Mesenchymal stem cell (in vitro differentiated cells and primary cell): ENCODE results near the gene NPPC.

ENCODE experiments used
- DNase-seq: peaks from one replicate; pipeline ENCODE4 v3.0.0-alpha.2; 2013
- H2AFZ ChIP-seq: one replicate; pipeline ENCODE4 v1.6.1; 2013; ENCODE audit warnings: low read depth, mild to moderate bottlenecking, control low read depth, inconsistent platforms, low read length, moderate library complexity
- H2AK5ac ChIP-seq: 2 replicates; pipeline ENCODE4 v1.6.1; 2013; ENCODE audit warnings: low read length, moderate library complexity, mild to moderate bottlenecking, inconsistent platforms; ENCODE audit not compliant: severe bottlenecking
- H2BK120ac ChIP-seq: one replicate; pipeline ENCODE4 v1.6.1; 2013; ENCODE audit warnings: low read depth, mild to moderate bottlenecking, inconsistent platforms, low read length, moderate library complexity
- H2BK12ac ChIP-seq, 2 experiments: one replicate each; pipeline ENCODE4 v1.6.1; 2013; ENCODE audit warnings: inconsistent platforms in 2 of 2, low read length in 2 of 2, mild to moderate bottlenecking in 2 of 2, moderate library complexity in 2 of 2, control low read depth in 1 of 2
- H2BK15ac ChIP-seq: one replicate; pipeline ENCODE4 v1.6.1; 2013; ENCODE audit warnings: mild to moderate bottlenecking, low read depth, inconsistent platforms; ENCODE audit not compliant: poor library complexity, severe bottlenecking
- H2BK5ac ChIP-seq: 2 replicates; pipeline ENCODE4 v1.6.1; 2013; ENCODE audit warnings: low read depth, mild to moderate bottlenecking, low read length, control low read depth, inconsistent platforms; ENCODE audit not compliant: poor library complexity, severe bottlenecking
- H3K14ac ChIP-seq, 2 experiments: one replicate each; pipeline ENCODE4 v1.6.1; 2013; ENCODE audit warnings: inconsistent platforms in 2 of 2, low read length in 2 of 2, control low read depth in 1 of 2, mild to moderate bottlenecking in 1 of 2, moderate library complexity in 1 of 2
- H3K18ac ChIP-seq, 2 experiments: one replicate each; pipeline ENCODE4 v1.6.1; 2013; ENCODE audit warnings: inconsistent platforms in 2 of 2, low read length in 2 of 2, control low read depth in 1 of 2, low read depth in 1 of 2, mild to moderate bottlenecking in 1 of 2
- H3K23ac ChIP-seq, 2 experiments: one replicate each; pipeline ENCODE4 v1.6.1; 2013; ENCODE audit warnings: inconsistent platforms in 2 of 2, low read length in 2 of 2, mild to moderate bottlenecking in 2 of 2, moderate library complexity in 2 of 2, control low read depth in 1 of 2
- H3K27ac ChIP-seq: 2 replicates; pipeline ENCODE4 v1.5.1; 2013; ENCODE audit warnings: mild to moderate bottlenecking, moderate library complexity, low read length, control low read depth, inconsistent platforms; ENCODE audit not compliant: poor library complexity, severe bottlenecking
- H3K27me3 ChIP-seq, 2 experiments: 2 replicates each; pipeline versions ENCODE4 v1.6.1 to v1.7.0; 2013; ENCODE audit warnings: low read length in 2 of 2, mild to moderate bottlenecking in 2 of 2, moderate library complexity in 2 of 2, control low read depth in 1 of 2, inconsistent platforms in 1 of 2; ENCODE audit not compliant: control insufficient read depth in 1 of 2, insufficient read depth in 1 of 2
- H3K36me3 ChIP-seq, 2 experiments: 2 replicates each; pipeline versions ENCODE4 v1.6.1 to v1.7.0; 2013; ENCODE audit warnings: low read length in 2 of 2, control low read depth in 1 of 2, inconsistent platforms in 1 of 2, low read depth in 1 of 2, mild to moderate bottlenecking in 1 of 2; ENCODE audit not compliant: insufficient read depth in 2 of 2, control insufficient read depth in 1 of 2
- H3K4ac ChIP-seq, 2 experiments: one replicate each; pipeline ENCODE4 v1.6.1; 2013; ENCODE audit warnings: inconsistent platforms in 2 of 2, low read length in 2 of 2, mild to moderate bottlenecking in 2 of 2, moderate library complexity in 2 of 2, control low read depth in 1 of 2, low read depth in 1 of 2
- H3K4me1 ChIP-seq: 2 replicates; pipeline ENCODE4 v1.6.1; 2013; ENCODE audit warnings: low read depth, low read length, control low read depth; ENCODE audit not compliant: control insufficient read depth, insufficient read depth
- H3K4me2 ChIP-seq: 2 replicates; pipeline ENCODE4 v1.6.1; 2013; ENCODE audit warnings: low read length, mild to moderate bottlenecking, inconsistent platforms; ENCODE audit not compliant: poor library complexity, severe bottlenecking
- H3K4me3 ChIP-seq, 2 experiments: 2 replicates each; pipeline versions ENCODE4 v1.5.1 to v1.7.0; 2013; ENCODE audit warnings: low read length in 2 of 2, mild to moderate bottlenecking in 2 of 2, control low read depth in 1 of 2, low read depth in 1 of 2; ENCODE audit not compliant: insufficient read depth in 1 of 2
- H3K79me1 ChIP-seq: replicated peaks from 2 replicates; pipeline ENCODE4 v1.6.1; 2013; ENCODE audit warnings: mild to moderate bottlenecking, control low read depth, low read length, inconsistent platforms; ENCODE audit not compliant: poor library complexity, severe bottlenecking
- H3K9ac ChIP-seq: 2 replicates; pipeline ENCODE4 v1.7.0; 2013; ENCODE audit warnings: mild to moderate bottlenecking, low read length, moderate library complexity
- H3K9me3 ChIP-seq: 2 replicates; pipeline ENCODE4 v1.7.0; 2013; ENCODE audit warnings: mild to moderate bottlenecking, low read length; ENCODE audit not compliant: control insufficient read depth
- H4K8ac ChIP-seq: one replicate; pipeline ENCODE4 v1.6.1; 2013; ENCODE audit warnings: inconsistent platforms, mild to moderate bottlenecking, low read length, moderate library complexity
- H4K91ac ChIP-seq: one replicate; pipeline ENCODE4 v1.6.1; 2013; ENCODE audit warnings: mild to moderate bottlenecking, low read length, inconsistent platforms
- WGBS: methylation state at CpG from one replicate; pipeline ENCODE4 v1.1.7; 2013; ENCODE audit warnings: mixed read lengths; 5-methylcytosine and 5-hydroxymethylcytosine counted together

The NPPC gene

GRCh38 chr2:231920366-231920765 lies 5.8 kb downstream of the NPPC start:
- DNase-seq: no peak
- no peak overlapping the region for H3K4me2 ChIP-seq
- H3K27ac ChIP-seq: no peak overlapping the region
- no peaks in the 10 kb centered on the region for H3K79me1 ChIP-seq
- no peak overlapping the region for H3K9ac ChIP-seq
- no peak overlapping the region for H3K14ac ChIP-seq
- H4K8ac ChIP-seq: no peak overlapping the region
- H2BK120ac ChIP-seq: no peak overlapping the region
- no peak overlapping the region for H3K18ac ChIP-seq
- WGBS: 88% methylated on average over 2 of the region's 3 CpGs
- no peak overlapping the region for H2BK15ac ChIP-seq
- H2BK12ac ChIP-seq: no peak overlapping the region
- no peaks in the 10 kb centered on the region for H3K9me3 ChIP-seq
- peaks cover 56 to 90% of the 10 kb centered on the region in 2 experiments for H3K27me3 ChIP-seq
- no peak overlapping the region for H3K4me3 ChIP-seq
- H3K23ac ChIP-seq: no peak overlapping the region
- no peak overlapping the region for H2AFZ ChIP-seq
- no peak overlapping the region for H3K4ac ChIP-seq
- no peak overlapping the region for H2BK5ac ChIP-seq
- no peaks in the 10 kb centered on the region for H3K36me3 ChIP-seq
- no peak overlapping the region for H4K91ac ChIP-seq
- H3K4me1 ChIP-seq: peaks cover 7% of the 10 kb centered on the region
- no peak overlapping the region for H2AK5ac ChIP-seq

- Histone ChIP-seq H3K4me3 (no peak overlapping the region), H2BK12ac (no peak overlapping the region), H3K36me3 (no peaks in the 10 kb centered on the region), H4K91ac (no peak overlapping the region), H3K9me3 (no peaks in the 10 kb centered on the region), H2BK120ac (no peak overlapping the region), H2AK5ac (no peak overlapping the region), H2AFZ (no peak overlapping the region), H3K18ac (no peak overlapping the region), H2BK5ac (no peak overlapping the region), H3K27me3 (peaks cover 51 to 86% of the 10 kb centered on the region in 2 experiments), H3K4me1 (no peaks in the 10 kb centered on the region), H3K4me2 (no peak overlapping the region), H4K8ac (no peak overlapping the region), H3K79me1 (no peaks in the 10 kb centered on the region), H3K27ac (no peak overlapping the region), H3K4ac (no peak overlapping the region), H2BK15ac (no peak overlapping the region), H3K14ac (no peak overlapping the region), H3K23ac (no peak overlapping the region), H3K9ac (no peak overlapping the region)
- no peak for DNase-seq
- 84% methylated on average over 15 of the region's 15 CpGs for WGBS
These were observed 6.7 kb downstream of the NPPC start for GRCh38 chr2:231919341-231920035.

GRCh38 chr2:231918501-231919330 lies 7.5 kb downstream of the NPPC start:
- no peak overlapping the region for H2AK5ac ChIP-seq

GRCh38 chr2:231917280-231918066 lies 8.7 kb downstream of the NPPC start:
- Histone ChIP-seq H2AK5ac (no peak overlapping the region), H4K91ac (no peak overlapping the region), H3K9ac (no peak overlapping the region), H3K4me3 (no peak overlapping the region), H3K27ac (no peak overlapping the region), H2BK15ac (no peak overlapping the region), H3K4me2 (no peak overlapping the region), H2BK120ac (no peak overlapping the region), H2BK5ac (no peak overlapping the region), H3K4ac (no peak overlapping the region), H3K23ac (no peak overlapping the region), H3K18ac (no peak overlapping the region), H2BK12ac (no peak overlapping the region), H3K4me1 (no peaks in the 10 kb centered on the region), H3K79me1 (no peaks in the 10 kb centered on the region), H2AFZ (no peak overlapping the region), H3K27me3 (peaks cover 37 to 82% of the 10 kb centered on the region in 2 experiments), H3K36me3 (no peaks in the 10 kb centered on the region), H3K9me3 (no peaks in the 10 kb centered on the region), H4K8ac (no peak overlapping the region), H3K14ac (peak overlapping the region in 1 of 2 experiments; percentile 57)
- no peak for DNase-seq
- 81% methylated on average over 8 of the region's 10 CpGs for WGBS

More at GRCh38 chr2:231918501-231919330, 7.5 kb downstream of the NPPC start:
- Histone ChIP-seq H4K8ac (no peak overlapping the region), H4K91ac (no peak overlapping the region), H3K79me1 (no peaks in the 10 kb centered on the region), H3K27ac (no peak overlapping the region), H2BK120ac (no peak overlapping the region), H2BK5ac (no peak overlapping the region), H2BK15ac (no peak overlapping the region), H3K9ac (no peak overlapping the region), H3K36me3 (no peaks in the 10 kb centered on the region), H2BK12ac (no peak overlapping the region), H3K9me3 (no peaks in the 10 kb centered on the region), H3K4me3 (no peak overlapping the region), H3K27me3 (peaks cover 49 to 86% of the 10 kb centered on the region in 2 experiments), H3K23ac (no peak overlapping the region), H2AFZ (no peak overlapping the region), H3K4me2 (no peak overlapping the region), H3K14ac (peak overlapping the region in 1 of 2 experiments; percentile 26), H3K18ac (no peak overlapping the region), H3K4me1 (no peaks in the 10 kb centered on the region), H3K4ac (no peak overlapping the region)
- 93% methylated on average over 21 of the region's 21 CpGs for WGBS
- no peak for DNase-seq
